ENCODE data around the gene RND2.

DNA sequence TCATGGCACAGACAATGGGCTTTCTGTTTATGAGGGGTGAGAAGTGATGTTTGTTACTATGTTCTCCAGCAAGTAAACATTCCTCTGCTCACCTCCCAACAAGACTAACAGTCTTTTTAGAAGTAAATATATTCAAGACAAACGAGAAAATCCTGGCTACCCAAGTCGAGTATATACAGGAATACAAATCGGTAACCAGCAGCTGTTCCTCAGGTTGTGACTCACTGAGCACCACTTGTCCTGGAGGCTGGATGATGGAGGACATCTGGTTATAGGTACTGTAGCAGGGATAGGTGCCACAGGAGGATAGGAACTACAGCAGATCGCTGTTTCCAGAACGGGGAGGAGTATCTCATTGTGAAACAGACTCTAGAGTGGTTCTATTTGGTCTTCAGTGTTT is 32.2 kb upstream of the RND2 start:
- TF ChIP-seq, protein P1, sequence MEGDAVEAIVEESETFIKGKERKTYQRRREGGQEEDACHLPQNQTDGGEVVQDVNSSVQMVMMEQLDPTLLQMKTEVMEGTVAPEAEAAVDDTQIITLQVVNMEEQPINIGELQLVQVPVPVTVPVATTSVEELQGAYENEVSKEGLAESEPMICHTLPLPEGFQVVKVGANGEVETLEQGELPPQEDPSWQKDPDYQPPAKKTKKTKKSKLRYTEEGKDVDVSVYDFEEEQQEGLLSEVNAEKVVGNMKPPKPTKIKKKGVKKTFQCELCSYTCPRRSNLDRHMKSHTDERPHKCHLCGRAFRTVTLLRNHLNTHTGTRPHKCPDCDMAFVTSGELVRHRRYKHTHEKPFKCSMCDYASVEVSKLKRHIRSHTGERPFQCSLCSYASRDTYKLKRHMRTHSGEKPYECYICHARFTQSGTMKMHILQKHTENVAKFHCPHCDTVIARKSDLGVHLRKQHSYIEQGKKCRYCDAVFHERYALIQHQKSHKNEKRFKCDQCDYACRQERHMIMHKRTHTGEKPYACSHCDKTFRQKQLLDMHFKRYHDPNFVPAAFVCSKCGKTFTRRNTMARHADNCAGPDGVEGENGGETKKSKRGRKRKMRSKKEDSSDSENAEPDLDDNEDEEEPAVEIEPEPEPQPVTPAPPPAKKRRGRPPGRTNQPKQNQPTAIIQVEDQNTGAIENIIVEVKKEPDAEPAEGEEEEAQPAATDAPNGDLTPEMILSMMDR (IDR thresholded peaks at IDR 0.05): no peak
- no peak for TF ChIP-seq POLR2A (IDR thresholded peaks at IDR 0.05)
- peak; percentile 73 for TF ChIP-seq POLR2AphosphoS5 (IDR thresholded peaks at IDR 0.05)
